GM19043 (cell line): Measurements from ENCODE around the gene SDK1.

ENCODE experiments used
- ATAC-seq: cut with Tn5 transposase; IDR thresholded peaks from one replicate; pipeline ENCODE4 v1.9.1; 2021; ENCODE audit warnings: low read depth; ENCODE audit not compliant: unreplicated experiment

SDK1 gene

GRCh38 chr7:4265066-4265465 lies 964.0 kb downstream of the SDK1 start:
- ATAC-seq = no peak

GRCh38 chr7:4265676-4266075 lies 964.6 kb downstream of the SDK1 start:
- no peak for ATAC-seq

- no peak for ATAC-seq
These were observed 965.4 kb downstream of the SDK1 start for GRCh38 chr7:4266270-4267040.

GRCh38 chr7:4267341-4268039 lies 966.4 kb downstream of the SDK1 start:
- ATAC-seq = no peak

- ATAC-seq = no peak
These were observed 967.3 kb downstream of the SDK1 start for GRCh38 chr7:4268040-4268965.

GRCh38 chr7:4269086-4269485 lies 968.0 kb downstream of the SDK1 start:
- ATAC-seq = no peak

- no peak for ATAC-seq
These were observed 968.7 kb downstream of the SDK1 start for GRCh38 chr7:4269746-4270145.

- ATAC-seq = no peak
These were observed 969.2 kb downstream of the SDK1 start for GRCh38 chr7:4270268-4270667.

- no peak for ATAC-seq
These were observed 970.1 kb downstream of the SDK1 start for GRCh38 chr7:4270941-4271715.

- no peak for ATAC-seq
These were observed 970.6 kb downstream of the SDK1 start for GRCh38 chr7:4271716-4272015.

- no peak for ATAC-seq
These were observed 971.1 kb downstream of the SDK1 start for GRCh38 chr7:4272141-4272540.

GRCh38 chr7:4273566-4274230 lies 972.6 kb downstream of the SDK1 start:
- ATAC-seq = no peak

- ATAC-seq = no peak
These were observed 973.2 kb downstream of the SDK1 start for GRCh38 chr7:4274286-4274685.

GRCh38 chr7:4277936-4278335 lies 976.9 kb downstream of the SDK1 start:
- no peak for ATAC-seq

GRCh38 chr7:4279216-4279615 lies 978.2 kb downstream of the SDK1 start:
- no peak for ATAC-seq

GRCh38 chr7:4281231-4281993 lies 980.4 kb downstream of the SDK1 start:
- no peak for ATAC-seq

GRCh38 chr7:4282434-4283223 lies 981.6 kb downstream of the SDK1 start:
- no peak for ATAC-seq

GRCh38 chr7:4286351-4286750 lies 985.3 kb downstream of the SDK1 start:
- no peak for ATAC-seq
